H9 (cell line): ENCODE data around the gene PIP5K1C. TPM values are rescaled to one million over a fixed set of nuclear protein-coding genes. Genes with fewer than 3 reads are reported as not detected.

ENCODE experiments used
- DNase-seq: peaks from one replicate; pipeline ENCODE4 v3.0.0-alpha.2; 2017
- H2AFZ ChIP-seq: one replicate; pipeline ENCODE4 v1.6.1; 2013; ENCODE audit warnings: mild to moderate bottlenecking, low read length, control low read depth, moderate library complexity
- H2AK5ac ChIP-seq: 2 replicates; pipeline ENCODE4 v1.6.1; 2013; ENCODE audit warnings: low read length, control low read depth, mixed read lengths; ENCODE audit not compliant: insufficient read length
- H2BK120ac ChIP-seq: one replicate; pipeline ENCODE4 v1.6.1; 2013; ENCODE audit warnings: low read depth, mild to moderate bottlenecking, low read length, control low read depth, inconsistent platforms; ENCODE audit not compliant: poor library complexity, severe bottlenecking
- H2BK12ac ChIP-seq: 2 replicates; pipeline ENCODE4 v1.6.1; 2013; ENCODE audit warnings: low read length, control low read depth, mixed read lengths, low read depth; ENCODE audit not compliant: insufficient read length
- H2BK15ac ChIP-seq: 2 replicates; pipeline ENCODE4 v1.6.1; 2013; ENCODE audit warnings: low read depth, low read length, control low read depth
- H2BK20ac ChIP-seq: one replicate; pipeline ENCODE4 v1.6.1; 2013; ENCODE audit warnings: low read depth, mild to moderate bottlenecking, low read length, control low read depth, inconsistent platforms; ENCODE audit not compliant: poor library complexity, severe bottlenecking
- H2BK5ac ChIP-seq: 2 replicates; pipeline ENCODE4 v1.6.1; 2013; ENCODE audit warnings: low read length, control low read depth, mixed read lengths; ENCODE audit not compliant: insufficient read length
- H3K14ac ChIP-seq: 2 replicates; pipeline ENCODE4 v1.6.1; 2013; ENCODE audit warnings: low read length, control low read depth; ENCODE audit not compliant: insufficient read depth
- H3K18ac ChIP-seq: 2 replicates; pipeline ENCODE4 v1.6.1; 2013; ENCODE audit warnings: low read depth, mild to moderate bottlenecking, mixed read lengths, low read length, control low read depth; ENCODE audit not compliant: insufficient read length
- H3K23ac ChIP-seq: 2 replicates; pipeline ENCODE4 v1.6.1; 2013; ENCODE audit warnings: low read length, control low read depth, mixed read lengths, low read depth; ENCODE audit not compliant: insufficient read length
- H3K23me2 ChIP-seq: 2 replicates; pipeline ENCODE4 v1.6.1; 2013; ENCODE audit warnings: low read depth, mild to moderate bottlenecking, mixed read lengths, low read length, control low read depth; ENCODE audit not compliant: insufficient read length, poor library complexity, severe bottlenecking
- H3K27ac ChIP-seq: 2 replicates; pipeline ENCODE4 v1.5.1; 2013; ENCODE audit warnings: low read length, control low read depth, mixed read lengths, low read depth; ENCODE audit not compliant: insufficient read length
- H3K27me3 ChIP-seq: 2 replicates; pipeline ENCODE4 v1.6.1; 2013; ENCODE audit warnings: low read length, control low read depth, inconsistent platforms; ENCODE audit not compliant: insufficient read depth
- H3K4ac ChIP-seq: 2 replicates; pipeline ENCODE4 v1.6.1; 2013; ENCODE audit warnings: low read depth, mild to moderate bottlenecking, control low read depth, inconsistent platforms, low read length, moderate library complexity
- H3K4me1 ChIP-seq: 2 replicates; pipeline ENCODE4 v1.6.1; 2013; ENCODE audit warnings: low read length, control low read depth, inconsistent platforms; ENCODE audit not compliant: insufficient read depth
- H3K4me2 ChIP-seq: 2 replicates; pipeline ENCODE4 v1.6.1; 2013; ENCODE audit warnings: low read length, control low read depth, mixed read lengths; ENCODE audit not compliant: insufficient read length, insufficient read depth
- H3K56ac ChIP-seq: 2 replicates; pipeline ENCODE4 v1.6.1; 2013; ENCODE audit warnings: low read depth, mild to moderate bottlenecking, mixed read lengths, low read length, control low read depth; ENCODE audit not compliant: insufficient read length
- H3K79me1 ChIP-seq: 2 replicates; pipeline ENCODE4 v1.6.1; 2013; ENCODE audit warnings: low read depth, mild to moderate bottlenecking, moderate library complexity, low read length, control low read depth, inconsistent platforms; ENCODE audit not compliant: insufficient read depth, poor library complexity, severe bottlenecking
- H3K79me2 ChIP-seq: 2 replicates; pipeline ENCODE4 v1.6.1; 2013; ENCODE audit warnings: low read length, control low read depth, inconsistent platforms; ENCODE audit not compliant: insufficient read depth
- H3K9ac ChIP-seq: 2 replicates; pipeline ENCODE4 v1.6.1; 2013; ENCODE audit warnings: low read length, control low read depth, mixed read lengths; ENCODE audit not compliant: insufficient read length; ENCODE audit errors: extremely low read depth
- H3K9me3 ChIP-seq: one replicate; pipeline ENCODE4 v1.6.1; 2013; ENCODE audit warnings: low read depth, low read length, inconsistent platforms; ENCODE audit not compliant: control insufficient read depth
- H3T11ph ChIP-seq: one replicate; pipeline ENCODE4 v1.6.1; 2013; ENCODE audit warnings: mild to moderate bottlenecking, low read length, control low read depth, inconsistent platforms
- H4K20me1 ChIP-seq: one replicate; pipeline ENCODE4 v1.6.1; 2013; ENCODE audit not compliant: control insufficient read depth, insufficient read length, insufficient read depth
- H4K5ac ChIP-seq: 2 replicates; pipeline ENCODE4 v1.6.1; 2013; ENCODE audit warnings: low read depth, mild to moderate bottlenecking, mixed read lengths, low read length, control low read depth; ENCODE audit not compliant: insufficient read length
- H4K8ac ChIP-seq: replicated peaks from 2 replicates; pipeline ENCODE4 v1.6.1; 2013; ENCODE audit warnings: low read length, control low read depth, mixed read lengths, low read depth; ENCODE audit not compliant: insufficient read length
- H4K91ac ChIP-seq: 2 replicates; pipeline ENCODE4 v1.6.1; 2013; ENCODE audit warnings: low read depth, mild to moderate bottlenecking, moderate library complexity, mixed read lengths, low read length, control low read depth; ENCODE audit not compliant: insufficient read length
- H3K27ac Mint-ChIP-seq, 3 experiments: 2 replicates in 2 of 3; 3 replicates in 1 of 3; pipeline ENCODE4 v1.8.0; 2020 to 2021; ENCODE audit warnings: mixed read lengths in 3 of 3, mild to moderate bottlenecking in 1 of 3, moderate library complexity in 1 of 3
- H3K27me3 Mint-ChIP-seq: 2 replicates; pipeline ENCODE4 v1.8.0; 2021; ENCODE audit warnings: low read depth, mild to moderate bottlenecking, moderate library complexity, mixed read lengths
- H3K36me3 Mint-ChIP-seq, 3 experiments: 2 replicates in 2 of 3; 3 replicates in 1 of 3; pipeline ENCODE4 v1.8.0; 2020 to 2021; ENCODE audit warnings: low read depth in 3 of 3, mixed read lengths in 3 of 3; ENCODE audit not compliant: insufficient read depth in 1 of 3
- H3K4me1 Mint-ChIP-seq, 2 experiments: 2 replicates each; pipeline ENCODE4 v1.8.0; 2020; ENCODE audit warnings: mixed read lengths in 2 of 2
- H3K4me3 Mint-ChIP-seq, 2 experiments: 2 replicates in 1 of 2; 3 replicates in 1 of 2; pipeline ENCODE4 v1.8.0; 2020 to 2021; ENCODE audit warnings: mild to moderate bottlenecking in 2 of 2, mixed read lengths in 2 of 2, moderate library complexity in 1 of 2
- H3K9me3 Mint-ChIP-seq, 2 experiments: 2 replicates in 1 of 2; 3 replicates in 1 of 2; pipeline ENCODE4 v1.8.0; 2020; ENCODE audit warnings: mild to moderate bottlenecking in 2 of 2, mixed read lengths in 2 of 2, moderate library complexity in 1 of 2
- WGBS: extraction: QIAGEN DNeasy Blood & Tissue Kit; methylation state at CpG from one replicate; pipeline ENCODE4 v1.1.7; 2013; ENCODE audit warnings: missing lambda C conversion rate, low lambda C conversion rate, mixed read lengths; ENCODE audit not compliant: insufficient read length; ENCODE audit errors: extremely low coverage; 5-methylcytosine and 5-hydroxymethylcytosine counted together
- total RNA-seq: library from RNA; stranded (reverse); gene quantifications from 2 replicates; pipeline ENCODE4 v1.2.1, GENCODE V29; 2021
- TF ChIP-seq, protein P1 (sequence below): fragments of 200-600 bp; sonication (generic); conservative IDR thresholded peaks from 3 replicates; pipeline ENCODE4 v1.8.0; 2021; ENCODE audit warnings: antibody characterized with exemption, mild to moderate bottlenecking

PIP5K1C gene
- total RNA-seq, 1 experiment from 2014 or later, result 41.7 TPM

DNA sequence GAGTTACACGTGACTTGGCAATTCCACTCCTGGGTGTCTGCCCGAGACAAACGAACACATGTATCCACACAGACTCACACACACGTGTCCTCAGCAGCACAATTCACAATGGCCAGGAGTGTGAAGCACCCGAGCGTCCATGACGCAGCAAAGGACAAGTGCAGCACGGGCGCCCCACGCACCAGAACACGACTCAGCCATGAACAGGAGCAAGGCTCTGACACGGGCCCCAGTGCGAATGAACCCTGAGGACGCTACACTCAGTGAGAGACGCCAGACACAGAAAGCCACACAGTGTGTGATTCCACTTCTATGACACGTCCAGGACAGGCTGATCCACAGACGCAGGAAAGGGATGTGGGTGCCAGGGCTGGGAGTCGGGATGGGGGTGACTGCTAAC is 36.4 kb downstream of the PIP5K1C start:
- Histone ChIP-seq H3K27ac (no peak overlapping the region), H3K9me3 (no peaks in the 10 kb centered on the region), H3K9ac (no peak overlapping the region), H2BK5ac (no peak overlapping the region), H3K23me2 (no peaks in the 10 kb centered on the region), H3K79me1 (no peaks in the 10 kb centered on the region), H3K14ac (no peak overlapping the region), H4K8ac (no peak overlapping the region), H3K4ac (no peak overlapping the region), H3K23ac (no peak overlapping the region), H3T11ph (no peak overlapping the region), H4K5ac (no peak overlapping the region), H2BK120ac (no peak overlapping the region), H3K56ac (no peak overlapping the region), H3K4me1 (no peaks in the 10 kb centered on the region), H2AFZ (no peak overlapping the region), H2AK5ac (no peak overlapping the region), H2BK20ac (no peak overlapping the region), H3K79me2 (no peaks in the 10 kb centered on the region), H2BK15ac (no peak overlapping the region), H3K27me3 (no peaks in the 10 kb centered on the region), H4K91ac (no peak overlapping the region), H4K20me1 (peaks cover 4% of the 10 kb centered on the region), H3K18ac (no peak overlapping the region), H3K4me2 (no peak overlapping the region), H2BK12ac (no peak overlapping the region)
- Mint-ChIP-seq H3K27ac (no peak overlapping the region), H3K9me3 (no peaks in the 10 kb centered on the region), H3K4me3 (no peak overlapping the region; a peak in 1 of 5 replicates), H3K36me3 (peaks cover 15 to 45% (median 31%) of the 10 kb centered on the region in 3 experiments), H3K27me3 (no peaks in the 10 kb centered on the region), H3K4me1 (peaks cover 3 to 7% of the 10 kb centered on the region in 2 experiments; a peak in 1 of 4 replicates)
- DNase-seq, result no peak
- TF ChIP-seq, protein P1, sequence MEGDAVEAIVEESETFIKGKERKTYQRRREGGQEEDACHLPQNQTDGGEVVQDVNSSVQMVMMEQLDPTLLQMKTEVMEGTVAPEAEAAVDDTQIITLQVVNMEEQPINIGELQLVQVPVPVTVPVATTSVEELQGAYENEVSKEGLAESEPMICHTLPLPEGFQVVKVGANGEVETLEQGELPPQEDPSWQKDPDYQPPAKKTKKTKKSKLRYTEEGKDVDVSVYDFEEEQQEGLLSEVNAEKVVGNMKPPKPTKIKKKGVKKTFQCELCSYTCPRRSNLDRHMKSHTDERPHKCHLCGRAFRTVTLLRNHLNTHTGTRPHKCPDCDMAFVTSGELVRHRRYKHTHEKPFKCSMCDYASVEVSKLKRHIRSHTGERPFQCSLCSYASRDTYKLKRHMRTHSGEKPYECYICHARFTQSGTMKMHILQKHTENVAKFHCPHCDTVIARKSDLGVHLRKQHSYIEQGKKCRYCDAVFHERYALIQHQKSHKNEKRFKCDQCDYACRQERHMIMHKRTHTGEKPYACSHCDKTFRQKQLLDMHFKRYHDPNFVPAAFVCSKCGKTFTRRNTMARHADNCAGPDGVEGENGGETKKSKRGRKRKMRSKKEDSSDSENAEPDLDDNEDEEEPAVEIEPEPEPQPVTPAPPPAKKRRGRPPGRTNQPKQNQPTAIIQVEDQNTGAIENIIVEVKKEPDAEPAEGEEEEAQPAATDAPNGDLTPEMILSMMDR, result no peak
- no CpG with 5 or more reads among the region's 18 CpGs for WGBS
